Measurements from ENCODE around the gene NCAM1.

- TF ChIP-seq ATF1 (CRISPR knock-in tag; IDR thresholded peaks at IDR 0.05), result no peak
- TF ChIP-seq USF2 (CRISPR knock-in tag; IDR thresholded peaks at IDR 0.05), result no peak
- TF ChIP-seq PRDM15 (CRISPR knock-in tag; IDR thresholded peaks at IDR 0.05), result no peak
- no peak for TF ChIP-seq CTCF (IDR thresholded peaks at IDR 0.05)
- TF ChIP-seq JUN (CRISPR knock-in tag; IDR thresholded peaks at IDR 0.05), result no peak
- no peak for TF ChIP-seq MYBL2 (CRISPR knock-in tag; IDR thresholded peaks at IDR 0.05)
Measured at GRCh38 chr11:112963368-112963955, 2.2 kb downstream of the NCAM1 start.
